ENCODE data around the gene CADPS.

The CADPS gene

DNA sequence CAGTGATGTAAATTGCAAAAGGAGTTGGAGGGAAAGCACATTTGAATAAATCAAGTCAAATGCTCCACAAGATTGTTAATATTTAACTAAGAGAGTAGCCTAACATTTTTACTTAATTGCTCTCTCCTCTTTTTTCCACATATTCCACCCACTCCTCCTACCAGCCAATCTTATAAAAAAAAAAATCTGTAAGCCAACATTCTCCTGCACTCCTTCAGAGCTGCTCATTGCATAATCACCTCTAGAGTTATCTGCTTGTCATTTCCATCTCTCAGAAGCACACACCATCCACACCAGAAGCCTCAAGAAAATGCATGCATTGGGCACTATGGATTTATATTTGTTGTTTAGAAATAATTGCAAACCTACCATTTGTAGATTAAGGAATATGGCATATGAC is 64.1 kb downstream of the CADPS start:
- DNase-seq (ENCODE audit: low spot score): no peak

DNA sequence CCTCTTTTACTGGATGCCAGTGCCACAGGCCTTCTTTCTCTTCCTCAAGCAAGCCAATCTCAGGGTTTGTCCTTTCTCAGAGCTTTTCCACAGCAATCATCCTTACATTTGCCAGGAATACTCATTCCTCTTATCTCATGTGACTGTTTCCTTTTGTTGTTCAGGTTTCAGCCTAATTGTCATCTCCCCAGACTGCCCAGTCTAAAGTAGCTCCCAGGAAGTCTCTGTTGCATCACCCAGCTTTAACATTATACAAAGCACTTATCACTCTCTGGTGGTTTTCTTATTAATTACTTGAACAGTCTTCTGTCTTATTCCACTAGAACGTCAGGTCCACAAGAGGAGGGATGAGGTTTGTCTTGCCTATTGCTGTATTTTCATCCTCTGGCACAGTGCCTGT is 65.8 kb downstream of the CADPS start:
- no peak for DNase-seq (ENCODE audit: low spot score)

DNA sequence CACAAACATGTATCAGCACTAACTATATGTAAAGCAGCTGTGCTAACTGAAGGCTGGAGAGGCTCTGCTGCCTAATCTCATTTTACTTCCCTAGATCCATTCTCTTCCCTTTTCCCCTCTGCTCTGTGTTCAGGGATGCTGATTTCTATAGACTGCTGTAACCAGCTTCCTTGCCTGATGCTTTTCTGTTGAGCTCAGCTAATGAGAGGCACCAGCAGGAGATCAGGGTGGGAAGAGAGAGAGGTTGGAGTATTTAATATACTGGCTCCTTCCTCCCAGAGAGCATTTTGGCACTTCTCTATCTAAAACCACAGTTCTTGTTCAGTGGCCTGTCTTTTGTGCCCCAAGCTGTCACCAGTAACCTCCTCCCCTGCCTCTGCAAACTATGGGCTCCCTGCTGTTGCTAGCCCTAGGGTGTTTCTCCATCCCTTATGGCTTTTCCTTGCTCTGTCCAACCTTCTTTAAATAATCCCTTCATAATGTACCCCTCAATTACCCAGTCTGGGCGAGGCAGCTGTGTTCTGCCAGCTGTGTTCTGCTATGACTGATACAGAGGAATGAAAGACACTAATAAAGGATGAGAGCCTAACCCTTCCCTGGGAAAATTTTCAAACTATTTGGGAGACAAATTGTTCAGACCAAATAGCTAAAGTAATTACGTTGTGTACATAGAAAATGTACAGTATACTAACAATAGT is 69.5 kb downstream of the CADPS start:
- DNase-seq (ENCODE audit: low spot score): no peak

DNA sequence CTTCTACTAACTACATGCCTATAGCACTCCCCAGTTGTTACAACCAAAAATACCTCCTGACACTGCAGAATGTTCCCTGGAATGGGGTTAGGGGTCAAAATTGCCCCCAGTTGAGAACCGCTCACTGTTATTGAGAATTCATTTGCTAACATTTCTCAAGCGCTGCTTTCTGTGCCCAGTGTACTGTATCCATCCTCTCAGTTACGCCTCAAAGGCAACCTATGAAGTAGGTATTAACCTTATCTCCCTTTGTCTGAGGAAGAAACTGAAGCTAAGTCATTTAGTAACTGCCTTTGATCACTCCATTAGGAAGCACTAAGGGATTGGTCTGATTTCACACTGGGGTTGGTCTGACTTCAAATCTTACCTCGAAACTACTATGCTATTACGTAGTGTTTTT is 70.1 kb downstream of the CADPS start:
- no peak for DNase-seq (ENCODE audit: low spot score)

DNA sequence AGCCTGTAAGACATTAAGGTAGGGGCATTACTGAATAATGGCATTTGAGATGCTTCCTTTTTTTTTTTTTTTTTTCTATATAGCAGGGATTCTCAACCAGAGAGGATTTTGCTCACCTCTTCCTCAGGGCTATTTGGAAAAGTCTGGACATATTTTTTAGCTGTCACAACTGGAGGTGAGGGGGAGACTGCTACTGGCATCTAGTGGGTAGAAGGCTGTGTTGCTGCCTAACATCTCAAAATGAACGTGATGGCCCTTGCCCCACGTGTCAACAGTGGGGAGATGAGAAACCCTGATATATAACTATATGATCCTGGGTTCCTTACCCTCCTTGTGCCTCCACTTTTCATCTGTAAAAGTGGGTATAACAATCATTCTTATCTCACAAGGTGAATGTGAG is 71.9 kb downstream of the CADPS start:
- DNase-seq (ENCODE audit: low spot score): no peak

DNA sequence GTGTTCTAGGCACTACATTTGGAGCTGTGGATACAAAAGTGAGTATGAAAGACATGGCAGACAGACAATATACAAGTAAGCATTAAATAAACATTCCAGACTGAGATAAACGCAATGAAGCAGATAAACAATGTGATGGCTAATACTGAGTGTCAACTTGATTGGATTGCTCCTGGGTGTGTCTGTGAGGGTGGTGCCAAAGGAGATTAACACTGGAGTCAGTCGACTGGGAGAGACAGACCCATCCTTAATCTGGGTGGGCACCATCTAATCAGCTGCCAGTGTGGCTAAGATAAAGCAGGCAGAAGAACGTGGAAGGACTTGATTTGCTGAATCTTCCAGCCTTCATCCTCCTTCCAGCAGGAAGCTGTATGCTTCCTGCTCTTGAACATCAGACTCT is 77.2 kb downstream of the CADPS start:
- no peak for DNase-seq (ENCODE audit: low spot score)

DNA sequence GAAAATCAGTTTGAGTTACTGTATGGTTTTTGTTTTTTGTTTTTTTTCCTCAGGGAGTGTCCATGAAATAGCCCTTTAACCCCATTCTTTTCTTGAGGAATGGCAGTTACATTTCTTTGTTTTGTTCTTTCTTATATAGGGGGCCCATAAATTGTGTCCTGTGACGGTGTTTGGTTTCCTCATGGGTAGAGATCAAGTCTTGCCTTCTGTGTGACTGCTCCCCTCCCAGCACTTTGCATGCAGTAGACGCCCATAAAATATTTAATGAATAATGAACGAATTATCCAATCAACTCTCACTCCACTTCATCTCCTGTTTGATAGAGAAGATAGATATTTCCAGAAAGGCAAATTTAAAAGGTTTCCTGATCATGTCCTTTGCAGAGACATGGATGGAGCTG is 78.1 kb downstream of the CADPS start:
- no peak for DNase-seq (ENCODE audit: low spot score)

DNA sequence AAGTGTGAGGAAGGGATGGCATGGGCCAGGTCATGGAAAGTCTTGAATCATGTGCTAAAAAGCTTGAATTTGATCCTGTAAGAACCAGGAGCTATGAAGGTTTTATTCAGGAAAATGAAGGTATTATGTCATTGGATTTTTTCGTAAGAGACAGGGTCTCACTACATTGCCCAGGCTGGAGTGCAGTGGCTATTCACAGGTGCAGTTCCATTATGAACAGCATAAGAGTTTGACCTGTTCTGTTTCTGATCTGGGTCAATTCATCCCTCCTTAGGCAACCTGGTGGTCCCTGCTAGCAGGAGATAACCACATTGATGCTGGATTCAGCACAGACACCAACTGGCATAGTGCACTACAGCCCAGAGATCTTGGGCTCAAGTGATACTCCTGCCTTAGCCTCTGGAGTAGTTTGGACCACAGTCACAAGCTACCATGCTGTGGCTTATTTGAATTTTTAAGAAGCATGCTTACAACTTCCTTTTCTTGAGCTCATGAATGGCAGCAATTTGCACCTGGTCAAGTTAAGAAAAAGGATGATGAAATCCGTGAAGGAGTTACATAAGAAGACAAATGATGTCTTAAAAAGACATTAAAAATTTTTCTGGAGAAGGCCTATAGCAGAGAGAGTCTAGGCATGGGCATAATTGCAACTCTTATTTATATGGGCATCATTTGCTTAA is 79.1 kb downstream of the CADPS start:
- DNase-seq (ENCODE audit: low spot score): no peak

DNA sequence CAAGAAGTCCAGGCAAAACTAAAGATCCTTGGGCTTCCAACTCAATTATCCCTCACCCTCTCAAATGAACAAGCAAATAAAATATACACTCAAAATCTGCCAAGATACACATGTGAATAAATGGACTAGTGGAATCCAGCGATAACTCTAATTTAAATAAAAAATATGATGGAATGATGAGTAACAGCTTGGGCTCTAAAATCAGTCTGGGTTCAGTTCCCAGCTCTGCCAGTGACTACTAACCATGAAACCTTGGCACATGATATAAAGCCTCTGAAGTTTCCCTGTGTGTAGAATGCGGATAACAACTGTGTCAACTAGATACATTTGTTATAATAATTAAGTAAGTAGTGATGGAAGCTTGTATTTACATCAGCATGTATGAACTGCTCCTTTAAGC is 81.3 kb downstream of the CADPS start:
- no peak for DNase-seq (ENCODE audit: low spot score)

DNA sequence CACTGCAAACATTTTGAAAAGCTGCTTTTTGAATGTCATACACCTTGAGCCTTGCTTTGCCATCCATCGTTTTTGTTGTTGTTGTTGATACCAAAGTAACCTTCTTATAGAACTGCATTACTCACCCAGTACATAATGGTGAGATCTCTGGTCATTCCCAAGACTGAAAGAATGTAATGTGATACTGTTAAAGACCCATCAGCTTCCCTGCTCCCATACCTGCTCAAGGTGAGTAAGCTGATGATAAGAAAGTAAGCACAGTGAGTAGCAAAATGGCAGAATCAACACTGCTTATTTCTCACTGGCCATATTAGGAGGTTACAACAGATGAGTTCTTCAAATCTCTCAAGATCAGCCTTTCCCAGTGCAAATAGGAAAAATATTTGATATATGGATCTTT is 89.8 kb downstream of the CADPS start:
- no peak for DNase-seq (ENCODE audit: low spot score)

DNA sequence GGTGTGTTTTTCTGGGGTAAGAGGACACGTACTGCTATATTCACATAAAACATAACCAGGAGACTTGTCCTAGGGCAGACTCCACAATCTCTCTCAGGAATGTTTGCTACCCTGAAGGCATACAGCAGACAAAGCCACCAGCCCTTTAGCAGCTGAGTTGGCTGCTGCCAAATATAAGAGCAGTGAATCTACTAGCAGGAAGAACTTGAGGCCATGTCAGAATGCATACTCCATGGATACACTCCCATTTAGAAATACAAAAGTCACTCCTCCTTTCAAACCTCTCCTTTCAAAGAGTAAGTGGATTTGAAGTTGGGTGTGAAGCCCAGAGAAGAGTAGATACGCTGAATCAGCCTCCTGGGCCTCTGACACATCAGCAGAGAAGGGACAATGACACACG is 94.1 kb downstream of the CADPS start:
- no peak for DNase-seq (ENCODE audit: low spot score)

DNA sequence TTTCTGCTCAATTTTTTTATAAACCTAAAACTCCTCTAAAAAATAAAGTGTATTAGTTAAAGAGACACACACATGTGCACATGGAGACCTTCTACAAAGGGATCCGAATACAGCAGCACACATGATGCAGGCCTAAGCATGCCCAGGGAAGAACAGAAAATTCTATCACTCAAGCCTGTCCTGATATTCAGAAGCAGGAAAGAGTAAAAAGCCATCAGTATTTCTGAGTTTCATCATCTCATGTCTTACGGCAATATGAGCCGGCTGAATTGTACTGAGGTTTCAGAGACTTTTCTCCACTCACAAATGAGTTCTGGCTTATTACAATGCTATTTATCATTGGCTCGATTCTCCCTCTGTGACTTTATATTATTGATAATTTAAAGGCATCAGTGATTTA is 97.5 kb downstream of the CADPS start:
- no peak for DNase-seq (ENCODE audit: low spot score)

DNA sequence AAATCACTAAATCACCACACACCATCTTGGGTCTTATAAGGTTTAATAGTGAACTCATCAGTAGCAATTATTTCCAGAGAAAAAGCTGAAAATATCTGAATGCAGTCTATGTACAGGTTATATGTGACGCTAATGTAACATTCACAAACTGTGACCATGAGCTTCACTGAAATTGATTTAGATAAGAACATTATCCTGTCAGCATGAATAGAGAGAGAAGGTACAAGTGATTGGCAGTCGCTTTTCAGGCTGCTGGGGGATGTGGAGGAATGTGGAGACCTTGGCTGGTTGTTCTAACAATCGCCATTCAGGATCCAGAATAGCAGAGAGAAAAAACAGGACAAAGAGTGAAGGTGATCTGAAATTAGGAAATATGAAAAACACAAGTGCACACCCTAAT is 98.1 kb downstream of the CADPS start:
- DNase-seq (ENCODE audit: low spot score): no peak

DNA sequence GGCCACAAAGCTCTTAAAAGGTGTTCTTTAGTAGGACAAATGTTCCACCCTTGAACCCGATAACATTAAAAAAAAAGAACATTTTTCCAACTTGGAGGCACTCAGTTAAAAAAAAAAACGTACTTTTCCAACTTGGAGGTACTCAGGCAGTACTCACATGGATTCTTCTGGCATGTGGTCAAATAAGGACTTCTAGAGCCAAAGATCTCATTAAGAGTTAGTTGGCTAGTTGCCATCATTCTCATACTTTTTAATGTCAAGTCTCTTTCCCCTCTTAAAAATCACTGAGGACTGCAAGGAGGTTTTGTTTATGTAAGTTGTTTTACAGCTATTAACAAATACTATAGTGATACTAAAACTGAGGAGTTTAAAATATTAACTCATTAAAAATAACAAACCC is 101.0 kb downstream of the CADPS start:
- no peak for DNase-seq (ENCODE audit: low spot score)

DNA sequence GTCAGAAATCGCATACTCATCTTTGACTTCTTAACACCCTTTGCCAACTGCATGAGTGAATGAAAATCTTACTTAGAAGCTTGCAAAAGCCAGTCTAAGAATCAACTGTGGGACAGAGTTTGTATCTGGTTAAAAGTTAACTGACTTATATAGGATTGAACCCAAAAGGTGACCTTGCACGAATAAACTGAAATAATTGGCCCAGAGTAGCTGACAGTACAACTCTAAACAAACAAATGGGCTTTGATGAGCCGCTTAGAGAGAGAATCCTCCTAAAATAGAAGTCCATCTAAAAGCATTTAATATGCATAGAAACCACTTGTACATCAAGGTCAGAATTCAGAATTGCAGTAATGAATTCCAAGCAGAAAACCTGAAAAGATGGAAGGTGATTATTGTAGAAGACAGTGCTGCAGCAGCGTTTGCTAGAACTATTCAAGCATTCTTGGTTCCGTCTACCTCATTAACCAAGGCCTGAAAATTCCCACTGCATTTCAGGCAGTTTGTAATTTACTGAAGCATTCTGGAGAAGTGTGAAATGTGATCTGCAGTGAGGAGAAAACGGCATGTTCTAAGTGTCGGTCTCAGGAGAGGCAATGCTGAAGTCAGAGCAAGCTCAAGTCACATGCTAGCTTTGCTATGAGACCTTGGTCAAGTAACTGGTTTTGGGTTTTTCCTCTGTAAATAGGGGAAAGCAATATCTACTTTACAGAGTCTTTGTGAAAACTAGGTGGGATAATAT is 103.7 kb downstream of the CADPS start:
- no peak for DNase-seq (ENCODE audit: low spot score)

DNA sequence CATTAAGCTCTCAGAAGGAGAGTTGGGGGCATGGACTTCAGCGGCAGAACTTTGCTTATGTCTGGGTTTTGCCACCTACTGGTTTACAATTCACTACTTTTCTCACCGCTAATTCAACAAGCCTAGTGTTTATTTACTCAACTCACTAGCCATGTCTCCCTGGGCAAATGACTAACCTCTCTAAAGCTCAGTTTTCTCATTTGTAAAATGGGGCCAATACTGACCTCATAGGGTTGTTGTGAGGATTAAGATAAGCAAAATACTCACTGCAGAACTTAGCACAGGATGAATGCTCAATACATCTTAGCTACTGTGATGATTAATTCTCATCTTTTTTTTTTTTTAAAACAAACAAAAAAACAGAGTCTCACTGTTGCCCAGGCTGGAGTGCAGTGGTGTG is 106.3 kb downstream of the CADPS start:
- no peak for DNase-seq (ENCODE audit: low spot score)

DNA sequence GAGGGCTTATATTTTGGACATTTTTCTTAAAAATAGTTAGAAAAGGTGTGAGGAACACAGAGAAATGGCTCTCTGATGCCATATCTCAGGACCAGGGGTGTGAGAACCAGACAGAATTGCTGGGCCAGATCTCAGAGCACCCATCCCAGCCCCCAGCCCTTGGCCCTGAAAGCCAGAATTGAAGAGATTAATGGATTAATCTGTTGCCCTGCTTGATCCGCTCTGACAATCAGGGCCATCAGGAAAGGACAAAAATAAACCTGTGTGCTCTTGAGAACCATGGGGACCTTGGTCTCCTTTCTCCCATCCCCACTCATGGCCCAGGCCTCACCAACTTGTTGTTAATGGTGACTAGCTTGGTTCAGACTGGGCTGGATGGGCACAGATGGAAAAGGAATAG is 113.5 kb downstream of the CADPS start:
- DNase-seq (ENCODE audit: low spot score): no peak

DNA sequence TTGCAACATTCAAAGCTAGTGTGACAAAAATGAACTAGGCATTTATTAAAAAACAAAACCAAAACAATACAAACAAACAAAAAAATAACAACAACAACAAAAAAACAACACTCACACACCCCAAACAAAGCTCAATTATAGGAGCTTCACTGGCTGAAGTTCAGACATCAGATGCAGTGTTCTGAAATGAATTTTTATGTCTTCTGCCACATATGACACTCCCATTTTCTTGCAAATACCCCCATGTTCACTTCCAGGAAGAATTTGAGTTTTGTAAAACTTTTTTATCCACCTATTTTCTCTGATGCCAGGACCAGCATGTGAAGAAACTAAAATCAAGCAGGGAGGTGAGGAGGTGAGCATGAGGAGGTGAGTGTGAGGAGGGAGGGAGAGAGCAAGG is 113.9 kb downstream of the CADPS start:
- DNase-seq (ENCODE audit: low spot score): no peak

DNA sequence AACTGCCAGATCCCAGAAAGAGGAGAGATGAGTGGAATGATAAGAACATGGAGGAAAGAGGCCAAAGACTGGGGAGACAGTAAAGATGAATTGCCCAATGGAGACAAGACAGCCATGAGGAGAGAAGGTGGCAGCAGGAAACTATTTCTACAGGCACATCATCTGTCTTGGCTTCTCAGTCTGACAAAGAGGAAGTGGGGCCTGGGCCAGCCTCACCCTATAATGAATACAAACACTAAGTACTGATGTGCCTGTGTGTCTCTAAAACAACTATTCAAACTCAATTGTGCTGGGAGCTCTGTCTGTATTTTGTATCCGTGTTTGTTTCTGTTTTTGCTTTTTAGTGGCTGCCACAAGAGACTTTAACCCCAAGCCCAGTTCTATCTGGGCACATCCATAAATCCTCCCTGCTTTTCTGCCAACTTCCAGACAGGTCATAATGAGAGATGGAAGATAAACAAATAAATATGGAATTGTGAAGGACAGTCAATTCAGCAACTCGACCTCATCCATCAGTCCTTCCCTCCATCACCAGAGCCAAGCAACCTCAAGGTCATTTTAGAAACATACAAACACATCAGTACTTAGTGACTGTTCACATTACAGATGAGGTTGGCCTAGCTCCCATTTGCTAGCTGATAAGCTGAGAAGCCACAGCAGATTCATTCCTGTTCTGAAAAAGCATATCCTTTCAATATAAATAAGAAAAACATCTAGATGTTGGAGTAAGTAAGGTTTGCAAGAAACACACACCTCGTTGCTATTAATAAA is 116.7 kb downstream of the CADPS start:
- DNase-seq (ENCODE audit: low spot score): no peak

DNA sequence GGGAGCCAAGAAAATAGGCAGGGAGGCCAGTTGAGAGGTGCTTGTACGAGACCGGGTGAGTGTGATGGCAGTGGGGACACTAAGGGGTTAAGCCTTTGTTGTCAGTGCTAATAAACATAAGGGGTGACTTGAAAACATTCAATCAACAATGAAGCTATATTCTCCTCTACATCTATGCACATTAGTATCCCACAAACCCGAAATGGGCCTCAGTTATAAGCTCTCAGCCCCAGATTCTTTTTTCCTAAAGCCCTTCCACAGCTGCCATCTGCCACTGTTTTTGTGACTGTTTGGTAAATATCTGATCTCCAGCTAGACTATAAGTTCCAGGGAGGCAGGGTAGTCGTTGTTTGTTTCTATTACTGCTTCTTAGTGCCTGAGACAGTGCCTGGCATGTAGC is 118.2 kb downstream of the CADPS start:
- no peak for DNase-seq (ENCODE audit: low spot score)

DNA sequence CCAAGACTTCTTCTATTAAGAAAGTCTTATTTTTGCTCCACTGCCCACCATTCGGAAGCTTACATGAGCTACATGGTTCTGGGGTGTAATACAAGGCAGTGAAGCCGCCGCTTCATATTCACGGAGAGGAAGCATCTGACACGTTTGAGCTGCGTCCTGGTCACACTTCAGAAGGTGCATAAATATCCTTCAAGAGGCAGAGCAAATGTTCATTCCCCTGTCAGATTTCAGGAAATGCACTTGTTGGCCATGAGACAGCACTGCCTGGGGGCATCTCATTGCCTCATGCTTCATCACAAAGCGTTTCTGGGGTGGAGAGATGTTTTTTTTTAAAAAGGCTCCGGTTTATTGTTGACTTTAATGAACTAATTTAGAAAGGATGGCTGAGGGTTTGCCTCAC is 119.9 kb downstream of the CADPS start:
- DNase-seq (ENCODE audit: low spot score): no peak

DNA sequence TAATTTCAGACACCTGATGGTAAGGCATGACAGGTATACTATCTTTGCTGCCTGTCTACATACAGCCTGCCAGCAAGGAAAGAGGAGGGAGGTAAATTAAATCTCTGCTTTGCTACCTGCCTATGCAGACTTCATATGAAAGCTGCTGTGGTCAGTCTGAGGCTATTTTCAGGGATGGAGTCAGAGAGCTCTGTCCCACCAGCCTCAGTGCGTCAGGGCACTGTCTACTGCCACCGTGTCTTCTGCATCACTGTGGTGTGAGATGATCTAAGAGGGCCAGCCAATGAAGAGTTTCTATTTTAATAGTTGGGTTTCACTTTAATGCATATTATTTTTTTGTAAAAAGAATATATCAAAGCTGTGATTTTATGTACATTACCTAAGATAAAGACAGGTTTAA is 125.6 kb downstream of the CADPS start:
- DNase-seq (ENCODE audit: low spot score): no peak

DNA sequence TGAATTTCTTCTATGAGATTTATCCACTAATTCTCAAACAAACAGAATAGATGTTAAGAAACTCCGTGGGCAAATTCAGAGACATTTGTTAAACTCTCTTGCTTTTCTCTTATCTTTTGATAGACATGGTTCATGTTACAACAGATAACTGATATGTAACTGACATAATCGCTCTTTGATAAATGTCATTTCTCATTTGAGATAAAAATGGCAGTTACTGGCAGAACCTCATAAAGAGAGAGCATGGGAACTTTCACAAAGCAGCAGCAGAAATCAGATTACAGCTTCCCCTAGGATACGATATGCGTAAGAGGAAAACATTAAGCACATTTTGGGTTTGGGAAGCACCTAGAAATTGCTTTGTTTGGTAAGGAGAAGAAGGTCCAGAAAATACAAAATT is 126.1 kb downstream of the CADPS start:
- DNase-seq (ENCODE audit: low spot score): no peak
